ENCODE measurements around the gene KLHL29. TPM values are rescaled to one million over a fixed set of nuclear protein-coding genes. Genes with fewer than 3 reads are reported as not detected.

The KLHL29 gene
- total RNA-seq, 1 donor from 2014 or later: 5.5 TPM

DNA sequence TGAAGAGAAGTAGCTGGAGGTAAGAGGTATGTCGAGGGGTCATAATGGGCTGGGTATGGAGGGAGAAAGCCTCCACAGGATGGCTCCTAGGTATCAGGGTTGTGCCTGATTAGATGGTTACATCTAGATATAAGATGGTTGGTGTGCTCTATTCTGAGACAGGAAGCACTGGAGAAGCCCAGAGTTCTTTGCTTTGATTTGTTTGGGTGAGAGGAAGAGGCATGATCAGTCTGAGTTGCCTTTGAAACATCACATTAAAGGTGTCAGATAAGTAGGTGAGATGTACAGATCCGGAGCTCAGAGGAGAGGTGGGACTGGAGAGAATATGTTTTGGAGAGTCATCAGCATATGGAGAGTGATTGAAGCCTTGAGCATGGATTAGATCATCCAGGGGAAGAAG lies 74.1 kb downstream of the KLHL29 start:
- Histone ChIP-seq H3K4me3 (ENCODE audit: insufficient read depth, low read depth, low read length) (no peak overlapping the region), H3K9me3 (ENCODE audit: insufficient read depth, low read depth, low read length) (no peaks in the 10 kb centered on the region), H3K27ac (ENCODE audit: low read depth, low read length) (no peak overlapping the region), H3K79me2 (ENCODE audit: insufficient read depth, low read length) (no peaks in the 10 kb centered on the region), H4K20me1 (ENCODE audit: insufficient read depth, low read length) (peaks cover under 1% of the 10 kb centered on the region), H3K4me1 (ENCODE audit: insufficient read depth, low read length) (no peaks in the 10 kb centered on the region), H3K36me3 (ENCODE audit: insufficient read depth, low read length) (no peaks in the 10 kb centered on the region), H2AFZ (ENCODE audit: low read depth, low read length) (no peak overlapping the region), H3K9ac (ENCODE audit: low read length) (no peak overlapping the region), H3K27me3 (ENCODE audit: insufficient read depth, low read length) (peaks cover 11% of the 10 kb centered on the region), H3K4me2 (ENCODE audit: low read length) (no peak overlapping the region)
- peaks cover 28% of the 10 kb centered on the region for H3K27me3 Mint-ChIP-seq (ENCODE audit: low read depth, unreplicated experiment)
- no peak overlapping the region for H3K4me3 Mint-ChIP-seq (ENCODE audit: unreplicated experiment)
- peaks cover 2% of the 10 kb centered on the region for H3K9me3 Mint-ChIP-seq (ENCODE audit: unreplicated experiment)
- DNase-seq (ENCODE audit: low read depth) (no peak), FAIRE-seq (no peak)
- H3K27ac Mint-ChIP-seq (ENCODE audit: unreplicated experiment): no peak overlapping the region
- H3K36me3 Mint-ChIP-seq (ENCODE audit: low read depth, unreplicated experiment): peaks cover 2% of the 10 kb centered on the region
- H3K4me1 Mint-ChIP-seq (ENCODE audit: low read depth, unreplicated experiment): peaks cover 9% of the 10 kb centered on the region
- TF ChIP-seq, protein P1, sequence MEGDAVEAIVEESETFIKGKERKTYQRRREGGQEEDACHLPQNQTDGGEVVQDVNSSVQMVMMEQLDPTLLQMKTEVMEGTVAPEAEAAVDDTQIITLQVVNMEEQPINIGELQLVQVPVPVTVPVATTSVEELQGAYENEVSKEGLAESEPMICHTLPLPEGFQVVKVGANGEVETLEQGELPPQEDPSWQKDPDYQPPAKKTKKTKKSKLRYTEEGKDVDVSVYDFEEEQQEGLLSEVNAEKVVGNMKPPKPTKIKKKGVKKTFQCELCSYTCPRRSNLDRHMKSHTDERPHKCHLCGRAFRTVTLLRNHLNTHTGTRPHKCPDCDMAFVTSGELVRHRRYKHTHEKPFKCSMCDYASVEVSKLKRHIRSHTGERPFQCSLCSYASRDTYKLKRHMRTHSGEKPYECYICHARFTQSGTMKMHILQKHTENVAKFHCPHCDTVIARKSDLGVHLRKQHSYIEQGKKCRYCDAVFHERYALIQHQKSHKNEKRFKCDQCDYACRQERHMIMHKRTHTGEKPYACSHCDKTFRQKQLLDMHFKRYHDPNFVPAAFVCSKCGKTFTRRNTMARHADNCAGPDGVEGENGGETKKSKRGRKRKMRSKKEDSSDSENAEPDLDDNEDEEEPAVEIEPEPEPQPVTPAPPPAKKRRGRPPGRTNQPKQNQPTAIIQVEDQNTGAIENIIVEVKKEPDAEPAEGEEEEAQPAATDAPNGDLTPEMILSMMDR (IDR thresholded peaks at IDR 0.05; ENCODE audit: insufficient read depth, low read depth, low read length): no peak
- TF ChIP-seq EZH2 (IDR thresholded peaks at IDR 0.05; ENCODE audit: insufficient read depth, low read length): no peak

- H3K27ac ChIP-seq (ENCODE audit: low read depth, low read length): no peak overlapping the region
- peaks cover 5% of the 10 kb centered on the region for H4K20me1 ChIP-seq (ENCODE audit: insufficient read depth, low read length)
- FAIRE-seq: no peak
- H3K4me1 Mint-ChIP-seq (ENCODE audit: low read depth, unreplicated experiment): peaks cover 2% of the 10 kb centered on the region
- peaks cover 11% of the 10 kb centered on the region for H3K27me3 ChIP-seq (ENCODE audit: insufficient read depth, low read length)
- no peaks in the 10 kb centered on the region for H3K9me3 ChIP-seq (ENCODE audit: insufficient read depth, low read depth, low read length)
- H3K4me3 ChIP-seq (ENCODE audit: insufficient read depth, low read depth, low read length): no peak overlapping the region
- no peak overlapping the region for H3K27ac Mint-ChIP-seq (ENCODE audit: unreplicated experiment)
- peaks cover 38% of the 10 kb centered on the region for H3K27me3 Mint-ChIP-seq (ENCODE audit: low read depth, unreplicated experiment)
- no peak for TF ChIP-seq EZH2 (IDR thresholded peaks at IDR 0.05; ENCODE audit: insufficient read depth, low read length)
- TF ChIP-seq, protein P1 (IDR thresholded peaks at IDR 0.05; ENCODE audit: insufficient read depth, low read depth, low read length): peak; percentile 76
- peaks cover 2% of the 10 kb centered on the region for H3K9me3 Mint-ChIP-seq (ENCODE audit: unreplicated experiment)
- no peak overlapping the region for H3K4me2 ChIP-seq (ENCODE audit: low read length)
- no peaks in the 10 kb centered on the region for H3K79me2 ChIP-seq (ENCODE audit: insufficient read depth, low read length)
- H2AFZ ChIP-seq (ENCODE audit: low read depth, low read length): no peak overlapping the region
- DNase-seq (ENCODE audit: low read depth): no peak
- no peak overlapping the region for H3K4me3 Mint-ChIP-seq (ENCODE audit: unreplicated experiment)
- H3K36me3 ChIP-seq (ENCODE audit: insufficient read depth, low read length): no peaks in the 10 kb centered on the region
- H3K4me1 ChIP-seq (ENCODE audit: insufficient read depth, low read length): no peaks in the 10 kb centered on the region
- H3K36me3 Mint-ChIP-seq (ENCODE audit: low read depth, unreplicated experiment): peaks cover 1% of the 10 kb centered on the region
- no peak overlapping the region for H3K9ac ChIP-seq (ENCODE audit: low read length)
Observed at GRCh38 chr2:23460228-23460627, 75.2 kb downstream of the KLHL29 start.

DNA sequence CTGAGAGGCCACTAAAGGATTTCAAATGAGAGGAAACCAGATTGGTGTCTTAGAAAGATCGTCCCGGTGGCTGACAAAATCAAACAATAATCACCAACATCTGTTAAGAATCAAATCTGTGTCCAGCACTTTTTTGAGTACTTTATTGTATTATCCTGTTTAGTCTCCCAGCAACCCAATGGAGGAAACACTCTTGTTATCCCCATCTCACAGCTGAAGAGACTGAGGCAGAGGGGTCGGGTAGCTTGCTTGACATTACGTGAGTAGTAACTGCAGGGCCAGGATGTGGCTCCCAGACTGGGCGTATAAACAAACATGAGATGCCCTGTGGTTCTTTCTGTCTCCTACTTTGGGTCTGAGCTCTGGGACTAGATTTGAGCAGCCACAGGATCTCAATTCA lies 76.0 kb downstream of the KLHL29 start:
- no peak for DNase-seq (ENCODE audit: low read depth)
- Histone ChIP-seq H3K36me3 (ENCODE audit: insufficient read depth, low read length) (no peaks in the 10 kb centered on the region), H3K27me3 (ENCODE audit: insufficient read depth, low read length) (peaks cover 11% of the 10 kb centered on the region), H2AFZ (ENCODE audit: low read depth, low read length) (no peak overlapping the region), H3K9ac (ENCODE audit: low read length) (no peak overlapping the region), H3K4me2 (ENCODE audit: low read length) (no peak overlapping the region), H3K79me2 (ENCODE audit: insufficient read depth, low read length) (no peaks in the 10 kb centered on the region), H3K27ac (ENCODE audit: low read depth, low read length) (no peak overlapping the region), H3K4me1 (ENCODE audit: insufficient read depth, low read length) (no peaks in the 10 kb centered on the region), H4K20me1 (ENCODE audit: insufficient read depth, low read length) (peaks cover 5% of the 10 kb centered on the region), H3K9me3 (ENCODE audit: insufficient read depth, low read depth, low read length) (no peaks in the 10 kb centered on the region), H3K4me3 (ENCODE audit: insufficient read depth, low read depth, low read length) (no peak overlapping the region)
- Mint-ChIP-seq H3K36me3 (ENCODE audit: low read depth, unreplicated experiment) (no peaks in the 10 kb centered on the region), H3K9me3 (ENCODE audit: unreplicated experiment) (peaks cover 2% of the 10 kb centered on the region), H3K27me3 (ENCODE audit: low read depth, unreplicated experiment) (peaks cover 45% of the 10 kb centered on the region), H3K27ac (ENCODE audit: unreplicated experiment) (no peak overlapping the region), H3K4me3 (ENCODE audit: unreplicated experiment) (no peak overlapping the region), H3K4me1 (ENCODE audit: low read depth, unreplicated experiment) (no peaks in the 10 kb centered on the region)
- no peak for FAIRE-seq
- no peak for TF ChIP-seq EZH2 (IDR thresholded peaks at IDR 0.05; ENCODE audit: insufficient read depth, low read length)
